NB4 (cell line): ENCODE data around the gene KIF5C.

Experiments used
- MAX ChIP-seq: IDR thresholded peaks from 2 replicates; pipeline ENCODE4 v1.6.1; 2011; ENCODE audit warnings: low read depth, low read length
- MYC ChIP-seq: IDR thresholded peaks from 2 replicates; pipeline ENCODE4 v1.6.1; 2011; ENCODE audit warnings: low read depth, low read length
- POLR2A ChIP-seq: IDR thresholded peaks from 2 replicates; pipeline ENCODE4 v1.6.1; 2011; ENCODE audit warnings: mild to moderate bottlenecking; ENCODE audit not compliant: insufficient read length; ENCODE audit errors: extremely low read depth
- TF ChIP-seq, protein P1 (sequence below): IDR thresholded peaks from one replicate; pipeline ENCODE4 v1.5.1; 2012; ENCODE audit warnings: low read depth, low read length

GRCh38 chr2:149000158-149000938 lies 125.3 kb downstream of the KIF5C start:
- TF ChIP-seq POLR2A (no peak), MYC (no peak), MAX (no peak)
- TF ChIP-seq, protein P1, sequence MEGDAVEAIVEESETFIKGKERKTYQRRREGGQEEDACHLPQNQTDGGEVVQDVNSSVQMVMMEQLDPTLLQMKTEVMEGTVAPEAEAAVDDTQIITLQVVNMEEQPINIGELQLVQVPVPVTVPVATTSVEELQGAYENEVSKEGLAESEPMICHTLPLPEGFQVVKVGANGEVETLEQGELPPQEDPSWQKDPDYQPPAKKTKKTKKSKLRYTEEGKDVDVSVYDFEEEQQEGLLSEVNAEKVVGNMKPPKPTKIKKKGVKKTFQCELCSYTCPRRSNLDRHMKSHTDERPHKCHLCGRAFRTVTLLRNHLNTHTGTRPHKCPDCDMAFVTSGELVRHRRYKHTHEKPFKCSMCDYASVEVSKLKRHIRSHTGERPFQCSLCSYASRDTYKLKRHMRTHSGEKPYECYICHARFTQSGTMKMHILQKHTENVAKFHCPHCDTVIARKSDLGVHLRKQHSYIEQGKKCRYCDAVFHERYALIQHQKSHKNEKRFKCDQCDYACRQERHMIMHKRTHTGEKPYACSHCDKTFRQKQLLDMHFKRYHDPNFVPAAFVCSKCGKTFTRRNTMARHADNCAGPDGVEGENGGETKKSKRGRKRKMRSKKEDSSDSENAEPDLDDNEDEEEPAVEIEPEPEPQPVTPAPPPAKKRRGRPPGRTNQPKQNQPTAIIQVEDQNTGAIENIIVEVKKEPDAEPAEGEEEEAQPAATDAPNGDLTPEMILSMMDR = no peak
